Gastrocnemius medialis (tissue), 4 donors: ENCODE results near the gene CRACDL.

Experiments used
- POLR2A ChIP-seq, 2 donors: fragments of 450-650 bp; IDR thresholded peaks; one replicate each; pipeline ENCODE4 v1.6.1; 2017; ENCODE audit warnings: antibody characterized with exemption in 2 of 2, mild to moderate bottlenecking in 2 of 2, moderate library complexity in 2 of 2
- TF ChIP-seq, protein P1 (sequence below), 5 experiments: fragments of 450-650 bp in 3 of 5; fragments of 200-600 bp in 2 of 5; sonication (generic) in 2 of 5; IDR thresholded peaks in 4 of 5; conservative IDR thresholded peaks in 1 of 5; 1 replicate in 4 of 5; 2 replicates in 1 of 5; pipeline ENCODE4 v1.5.1; 2016 to 2019; ENCODE audit warnings: antibody characterized with exemption in 5 of 5, mild to moderate bottlenecking in 3 of 5, moderate library complexity in 3 of 5

DNA sequence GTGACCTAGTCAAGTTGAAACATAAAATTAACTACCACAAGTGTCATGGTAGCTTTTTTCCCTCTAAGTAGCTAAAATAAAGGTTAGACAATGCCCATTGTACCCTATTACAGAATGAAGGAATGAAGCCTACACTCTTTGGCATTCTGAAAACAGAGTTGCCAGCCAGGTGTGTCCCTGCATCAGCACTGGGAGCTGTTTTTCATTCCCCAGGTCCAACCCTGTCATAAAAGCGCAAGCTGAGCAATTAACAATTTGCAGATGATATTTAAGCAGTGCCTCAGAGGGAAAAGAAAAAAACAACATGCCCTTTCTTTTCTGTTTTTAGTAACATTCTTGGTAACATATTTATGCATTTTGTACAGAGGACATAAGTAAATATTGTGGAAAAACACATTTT lies 158.3 kb downstream of the CRACDL start:
- TF ChIP-seq, protein P1, sequence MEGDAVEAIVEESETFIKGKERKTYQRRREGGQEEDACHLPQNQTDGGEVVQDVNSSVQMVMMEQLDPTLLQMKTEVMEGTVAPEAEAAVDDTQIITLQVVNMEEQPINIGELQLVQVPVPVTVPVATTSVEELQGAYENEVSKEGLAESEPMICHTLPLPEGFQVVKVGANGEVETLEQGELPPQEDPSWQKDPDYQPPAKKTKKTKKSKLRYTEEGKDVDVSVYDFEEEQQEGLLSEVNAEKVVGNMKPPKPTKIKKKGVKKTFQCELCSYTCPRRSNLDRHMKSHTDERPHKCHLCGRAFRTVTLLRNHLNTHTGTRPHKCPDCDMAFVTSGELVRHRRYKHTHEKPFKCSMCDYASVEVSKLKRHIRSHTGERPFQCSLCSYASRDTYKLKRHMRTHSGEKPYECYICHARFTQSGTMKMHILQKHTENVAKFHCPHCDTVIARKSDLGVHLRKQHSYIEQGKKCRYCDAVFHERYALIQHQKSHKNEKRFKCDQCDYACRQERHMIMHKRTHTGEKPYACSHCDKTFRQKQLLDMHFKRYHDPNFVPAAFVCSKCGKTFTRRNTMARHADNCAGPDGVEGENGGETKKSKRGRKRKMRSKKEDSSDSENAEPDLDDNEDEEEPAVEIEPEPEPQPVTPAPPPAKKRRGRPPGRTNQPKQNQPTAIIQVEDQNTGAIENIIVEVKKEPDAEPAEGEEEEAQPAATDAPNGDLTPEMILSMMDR (IDR thresholded peaks at IDR 0.05 in 4 of 5, conservative IDR thresholded peaks at IDR 0.05 in 1 of 5), result no peak
- no peak for TF ChIP-seq POLR2A (IDR thresholded peaks at IDR 0.05)
